ENCODE results near the gene MRPS35. TPM values are rescaled to one million over a fixed set of nuclear protein-coding genes. Genes with fewer than 3 reads are reported as not detected.

MRPS35 gene
- total RNA-seq, 6 donors from 2014 or later: 9.4 to 36.7 (median 31.2) TPM

DNA sequence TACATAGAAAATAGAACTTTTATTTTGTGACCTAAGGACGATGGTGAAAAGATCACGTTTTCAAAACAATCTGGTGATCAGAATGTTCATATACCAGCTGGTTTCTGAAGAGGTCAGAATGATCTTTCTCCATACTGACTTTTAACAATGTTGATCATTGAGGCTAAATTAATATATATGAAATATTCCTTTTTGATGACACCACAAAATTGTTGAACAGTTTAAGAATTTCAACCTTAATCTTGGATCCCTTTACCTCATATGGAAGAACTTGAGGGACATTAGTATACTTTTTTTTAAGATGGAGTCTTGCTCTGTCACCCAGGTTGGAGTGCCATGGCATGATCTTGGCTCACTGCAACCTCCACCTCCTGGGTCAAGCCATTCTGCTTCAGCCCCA lies 17.2 kb upstream of the MRPS35 start:
- WGBS, 2 donors: 87 to 94% methylated on average over 2 of the region's 2 CpGs
- DNase-seq (no peak), ATAC-seq (ENCODE audit: low FRiP score in 2 of 2) (no peak)
- no peaks in the 10 kb centered on the region for H3K9me3 ChIP-seq
- no peaks in the 10 kb centered on the region for H3K4me1 ChIP-seq
- H3K4me3 ChIP-seq: no peak overlapping the region
- H3K36me3 ChIP-seq: peaks cover 12 to 87% (median 43%) of the 10 kb centered on the region in 4 donors
- TF ChIP-seq, protein P1, sequence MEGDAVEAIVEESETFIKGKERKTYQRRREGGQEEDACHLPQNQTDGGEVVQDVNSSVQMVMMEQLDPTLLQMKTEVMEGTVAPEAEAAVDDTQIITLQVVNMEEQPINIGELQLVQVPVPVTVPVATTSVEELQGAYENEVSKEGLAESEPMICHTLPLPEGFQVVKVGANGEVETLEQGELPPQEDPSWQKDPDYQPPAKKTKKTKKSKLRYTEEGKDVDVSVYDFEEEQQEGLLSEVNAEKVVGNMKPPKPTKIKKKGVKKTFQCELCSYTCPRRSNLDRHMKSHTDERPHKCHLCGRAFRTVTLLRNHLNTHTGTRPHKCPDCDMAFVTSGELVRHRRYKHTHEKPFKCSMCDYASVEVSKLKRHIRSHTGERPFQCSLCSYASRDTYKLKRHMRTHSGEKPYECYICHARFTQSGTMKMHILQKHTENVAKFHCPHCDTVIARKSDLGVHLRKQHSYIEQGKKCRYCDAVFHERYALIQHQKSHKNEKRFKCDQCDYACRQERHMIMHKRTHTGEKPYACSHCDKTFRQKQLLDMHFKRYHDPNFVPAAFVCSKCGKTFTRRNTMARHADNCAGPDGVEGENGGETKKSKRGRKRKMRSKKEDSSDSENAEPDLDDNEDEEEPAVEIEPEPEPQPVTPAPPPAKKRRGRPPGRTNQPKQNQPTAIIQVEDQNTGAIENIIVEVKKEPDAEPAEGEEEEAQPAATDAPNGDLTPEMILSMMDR (IDR thresholded peaks at IDR 0.05): no peak
- no peak for TF ChIP-seq POLR2AphosphoS5 (IDR thresholded peaks at IDR 0.05)
- TF ChIP-seq EP300 (IDR thresholded peaks at IDR 0.05): no peak
- no peak for TF ChIP-seq POLR2A (IDR thresholded peaks at IDR 0.05)
- H3K27ac ChIP-seq: no peak overlapping the region
- no peaks in the 10 kb centered on the region for H3K27me3 ChIP-seq

DNA sequence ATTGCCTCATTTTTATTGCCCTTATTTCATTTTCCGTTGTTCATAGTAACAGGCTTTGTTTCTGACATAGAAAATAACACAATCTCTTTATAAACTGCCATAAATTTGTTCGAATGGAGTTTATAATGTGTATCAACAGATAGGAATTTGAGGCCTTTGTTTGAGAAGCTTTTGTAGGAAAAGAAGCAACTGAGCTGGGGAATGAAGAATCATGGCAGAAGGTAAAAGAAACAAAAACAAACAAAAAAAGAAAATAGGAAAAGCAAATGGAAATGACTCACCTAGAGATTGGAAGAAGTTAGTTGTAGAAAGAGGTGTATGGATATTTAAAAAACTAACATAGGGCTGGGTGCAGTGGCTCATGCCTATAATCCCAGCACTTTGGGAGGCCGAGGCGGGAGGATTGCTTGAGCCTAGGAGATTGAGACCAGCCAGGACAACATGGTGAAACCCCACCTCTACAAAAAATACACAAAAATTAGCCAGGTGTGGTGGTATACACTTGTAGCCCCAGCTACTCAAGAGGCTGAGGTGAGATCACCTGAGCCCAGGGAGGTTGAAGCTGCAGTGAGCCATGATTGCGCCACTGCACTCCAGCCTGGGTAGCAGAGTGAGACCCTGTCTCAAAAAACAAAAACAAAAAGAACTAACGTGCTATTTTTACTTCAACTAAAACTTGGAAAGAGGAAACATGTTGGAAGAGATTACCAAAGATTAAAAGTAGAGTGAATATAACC lies 14.9 kb upstream of the MRPS35 start:
- no peak overlapping the region for H3K27ac ChIP-seq
- 88 to 93% methylated on average over 6 of the region's 6 CpGs for WGBS, 2 donors
- H3K4me3 ChIP-seq: no peak overlapping the region
- H3K4me1 ChIP-seq: no peaks in the 10 kb centered on the region
- ATAC-seq (ENCODE audit: low FRiP score in 2 of 2) (no peak), DNase-seq (no peak)
- H3K36me3 ChIP-seq: peaks cover 3 to 64% (median 30%) of the 10 kb centered on the region in 4 donors
- TF ChIP-seq POLR2AphosphoS5 (IDR thresholded peaks at IDR 0.05): no peak
- no peak for TF ChIP-seq POLR2A (IDR thresholded peaks at IDR 0.05)
- no peak for TF ChIP-seq EP300 (IDR thresholded peaks at IDR 0.05)
- TF ChIP-seq, protein P1 (IDR thresholded peaks at IDR 0.05): no peak
- H3K9me3 ChIP-seq: no peaks in the 10 kb centered on the region
- no peaks in the 10 kb centered on the region for H3K27me3 ChIP-seq

DNA sequence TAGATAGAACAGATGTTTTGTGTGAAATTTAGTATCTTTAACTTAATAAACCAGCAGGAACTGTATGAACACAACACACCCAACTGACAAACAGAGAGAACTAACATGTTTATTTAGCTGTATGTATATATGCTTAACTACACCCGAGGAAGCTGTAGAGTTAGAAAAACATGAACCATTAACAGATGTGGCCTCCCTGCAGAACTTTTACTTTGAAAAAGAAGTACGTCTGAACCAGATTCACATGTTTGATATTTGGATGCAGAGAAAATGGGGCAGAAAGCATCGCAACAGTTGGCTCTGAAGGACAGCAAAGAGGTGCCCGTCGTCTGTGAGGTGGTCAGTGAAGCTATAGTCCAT lies 14.4 kb upstream of the MRPS35 start, which contains the start of gene REP15:
TSS of gene REP15 (plus strand) at position 155 of the 360 bp plus-strand sequence. CDS start at position 271, 116 bp downstream.
- H3K9me3 ChIP-seq: no peaks in the 10 kb centered on the region
- H3K36me3 ChIP-seq: peaks cover 3 to 59% (median 26%) of the 10 kb centered on the region in 4 donors
- no peaks in the 10 kb centered on the region for H3K4me1 ChIP-seq
- no peaks in the 10 kb centered on the region for H3K27me3 ChIP-seq
- 81 to 85% methylated on average over 5 of the region's 5 CpGs for WGBS, 2 donors
- H3K27ac ChIP-seq: no peak within 1 kb of the TSS
- ATAC-seq (ENCODE audit: low FRiP score in 2 of 2) (no peak), DNase-seq (no peak)
- no peak within 1 kb of the TSS for H3K4me3 ChIP-seq
- TF ChIP-seq POLR2AphosphoS5 (IDR thresholded peaks at IDR 0.05): no peak
- TF ChIP-seq POLR2A (IDR thresholded peaks at IDR 0.05): no peak

DNA sequence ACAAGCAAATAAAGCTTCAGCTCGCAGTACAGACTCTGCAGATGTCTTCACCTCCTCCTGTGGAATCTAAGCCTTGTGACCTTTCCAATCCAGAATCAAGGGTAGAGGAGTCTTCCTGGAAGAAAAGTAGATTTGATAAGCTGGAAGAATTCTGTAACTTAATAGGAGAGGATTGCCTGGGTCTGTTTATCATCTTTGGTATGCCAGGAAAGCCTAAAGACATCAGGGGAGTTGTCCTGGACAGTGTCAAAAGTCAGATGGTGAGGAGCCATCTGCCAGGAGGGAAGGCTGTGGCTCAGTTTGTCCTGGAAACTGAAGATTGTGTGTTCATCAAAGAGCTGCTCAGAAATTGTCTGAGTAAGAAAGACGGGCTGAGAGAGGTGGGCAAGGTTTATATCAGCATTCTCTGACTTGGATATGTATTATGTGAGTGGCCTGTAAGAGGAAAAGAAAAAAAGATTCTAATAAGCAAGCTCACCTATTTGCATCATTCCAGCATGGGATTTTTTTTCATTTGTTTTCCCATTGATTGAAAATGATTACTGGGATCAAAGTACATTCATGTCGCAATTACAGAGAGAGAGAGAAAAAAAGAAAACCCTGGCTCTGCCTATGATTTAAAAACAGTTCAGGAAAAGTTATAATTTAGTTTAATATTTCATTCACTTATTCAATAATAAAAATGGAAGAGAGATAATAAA lies 13.6 kb upstream of the MRPS35 start:
- Histone ChIP-seq H3K36me3 (peaks cover 0 to 51% (median 22%) of the 10 kb centered on the region in 4 donors), H3K9me3 (no peaks in the 10 kb centered on the region), H3K4me1 (no peaks in the 10 kb centered on the region), H3K4me3 (no peak overlapping the region), H3K27me3 (no peaks in the 10 kb centered on the region), H3K27ac (no peak overlapping the region)
- DNase-seq (no peak), ATAC-seq (ENCODE audit: low FRiP score in 2 of 2) (no peak)
- no peak for TF ChIP-seq EP300 (IDR thresholded peaks at IDR 0.05)
- no peak for TF ChIP-seq POLR2A (IDR thresholded peaks at IDR 0.05)
- TF ChIP-seq, protein P1 (IDR thresholded peaks at IDR 0.05): no peak
- no peak for TF ChIP-seq POLR2AphosphoS5 (IDR thresholded peaks at IDR 0.05)
- 91 to 96% methylated on average over 3 of the region's 3 CpGs for WGBS, 2 donors

DNA sequence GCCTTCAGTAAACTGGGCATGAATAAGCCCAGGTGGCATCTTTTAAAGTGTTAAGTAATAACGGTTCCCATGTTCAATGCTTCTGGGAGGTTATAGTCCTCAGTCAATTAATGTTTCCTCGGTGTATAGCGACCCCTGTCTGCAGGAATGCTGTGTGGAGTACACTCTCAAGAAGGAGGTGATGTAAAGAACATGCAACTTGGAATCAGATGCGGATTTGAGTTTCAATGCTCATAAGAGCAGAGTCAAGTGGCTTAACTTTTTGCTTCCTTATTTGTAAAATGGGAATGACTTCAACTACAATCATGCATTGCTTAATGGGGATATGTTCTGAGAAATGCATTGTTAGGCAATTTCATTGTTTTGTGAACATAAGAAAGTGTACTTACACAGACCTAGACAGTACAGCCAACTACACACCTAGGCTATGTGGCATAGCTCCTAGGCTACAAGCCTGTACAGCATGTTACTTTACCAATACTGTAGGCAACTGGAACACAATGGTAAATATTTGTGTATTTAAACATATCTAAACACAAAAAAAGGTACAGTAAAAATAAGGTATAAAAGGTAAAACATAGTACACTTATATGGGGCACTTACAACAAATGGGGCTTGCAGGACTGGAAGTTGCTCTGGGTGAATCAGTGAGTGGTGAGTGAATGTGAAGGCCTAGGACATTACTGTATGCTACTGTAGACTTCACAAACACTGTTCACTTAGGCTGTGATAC lies 6.7 kb upstream of the MRPS35 start:
- 2 to 5% methylated on average over 4 of the region's 4 CpGs for WGBS, 2 donors
- Histone ChIP-seq H3K27me3 (no peaks in the 10 kb centered on the region), H3K9me3 (no peaks in the 10 kb centered on the region), H3K4me1 (peaks cover 0 to 4% (median 0%) of the 10 kb centered on the region in 4 donors), H3K36me3 (no peaks in the 10 kb centered on the region), H3K27ac (no peak overlapping the region), H3K4me3 (no peak overlapping the region)
- DNase-seq: peak in 1 of 2 donors; percentile 85
- peak; percentile 88 to 93 for ATAC-seq (ENCODE audit: low FRiP score in 2 of 2)
- peak in 1 of 4 donors; percentile 5 for TF ChIP-seq EP300 (IDR thresholded peaks at IDR 0.05)
- TF ChIP-seq, protein P1 (IDR thresholded peaks at IDR 0.05): peak; percentile 66 to 92 (median 82)
- no peak for TF ChIP-seq POLR2A (IDR thresholded peaks at IDR 0.05)
